Neural progenitor cell (in vitro differentiated cells): ENCODE results near the gene MED9.

Experiments
- CTCF ChIP-seq: fragments of 200-600 bp; sonication (generic); IDR thresholded peaks from 2 replicates; pipeline ENCODE4 v1.5.1; 2017; ENCODE audit warnings: antibody characterized with exemption, mild to moderate bottlenecking
- EZH2 ChIP-seq: fragments of 200-600 bp; sonication (generic); IDR thresholded peaks from 2 replicates; pipeline ENCODE4 v1.6.1; 2017; ENCODE audit warnings: antibody characterized with exemption, mild to moderate bottlenecking, moderate library complexity
- EZH2phosphoT487 ChIP-seq: fragments of 200-600 bp; sonication (generic); IDR thresholded peaks from 2 replicates; pipeline ENCODE4 v1.6.1; 2017; ENCODE audit warnings: antibody characterized with exemption

GRCh38 chr17:17513626-17514025 is 36.8 kb downstream of the MED9 start:
- TF ChIP-seq EZH2, result no peak
- TF ChIP-seq EZH2phosphoT487, result no peak
- no peak for TF ChIP-seq CTCF
